K562 (cell line): ENCODE results near the gene CTDSPL2.

Experiments used
- BRF2 ChIP-seq: IDR thresholded peaks from 3 replicates; pipeline ENCODE4 v1.6.1; 2011; ENCODE audit warnings: borderline replicate concordance, mild to moderate bottlenecking; ENCODE audit not compliant: insufficient read length, insufficient read depth
- E2F5 ChIP-seq: sonication (generic); formaldehyde crosslinking; IDR thresholded peaks from 2 replicates; pipeline ENCODE4 v1.8.0; 2022; ENCODE audit warnings: mild to moderate bottlenecking, missing genetic modification reagents
- ELK1 ChIP-seq: sonication (generic); formaldehyde crosslinking; IDR thresholded peaks from 2 replicates; pipeline ENCODE4 v1.8.1; 2022; ENCODE audit warnings: missing genetic modification reagents
- MXI1 ChIP-seq: IDR thresholded peaks from 2 replicates; pipeline ENCODE4 v1.6.1; 2011; ENCODE audit warnings: low read depth, mild to moderate bottlenecking, improper control_type of control experiment, low read length
- SRSF3 ChIP-seq: fragments of 200-400 bp; formaldehyde crosslinking; IDR thresholded peaks from 2 replicates; pipeline ENCODE4 v1.6.1; 2016; ENCODE audit warnings: mild to moderate bottlenecking, low read length, moderate library complexity; ENCODE audit not compliant: insufficient read depth

- no peak for TF ChIP-seq MXI1
- TF ChIP-seq E2F5 (CRISPR knock-in tag) = no peak
- TF ChIP-seq BRF2 = no peak
- TF ChIP-seq ELK1 (CRISPR knock-in tag) = no peak
- no peak for TF ChIP-seq SRSF3
These were observed 33.4 kb upstream of the CTDSPL2 start for GRCh38 chr15:44394062-44394461.
